Fibroblast of mammary gland (primary cell): ENCODE data around the gene ZNF467.

ENCODE experiments used
- DNase-seq: peaks from one replicate; pipeline ENCODE4 v3.0.0-alpha.2; 2010; ENCODE audit warnings: low read depth
- H3K4me3 ChIP-seq: 2 replicates; pipeline ENCODE4 v1.5.1; 2011; ENCODE audit warnings: low read depth, mild to moderate bottlenecking, low read length, moderate library complexity; ENCODE audit not compliant: control insufficient read depth
- TF ChIP-seq, protein P1 (sequence below): conservative IDR thresholded peaks from 2 replicates; pipeline ENCODE4 v1.5.1; 2011; ENCODE audit warnings: low read depth, low read length, inconsistent platforms; ENCODE audit not compliant: control insufficient read depth, insufficient read depth

The ZNF467 gene

DNA sequence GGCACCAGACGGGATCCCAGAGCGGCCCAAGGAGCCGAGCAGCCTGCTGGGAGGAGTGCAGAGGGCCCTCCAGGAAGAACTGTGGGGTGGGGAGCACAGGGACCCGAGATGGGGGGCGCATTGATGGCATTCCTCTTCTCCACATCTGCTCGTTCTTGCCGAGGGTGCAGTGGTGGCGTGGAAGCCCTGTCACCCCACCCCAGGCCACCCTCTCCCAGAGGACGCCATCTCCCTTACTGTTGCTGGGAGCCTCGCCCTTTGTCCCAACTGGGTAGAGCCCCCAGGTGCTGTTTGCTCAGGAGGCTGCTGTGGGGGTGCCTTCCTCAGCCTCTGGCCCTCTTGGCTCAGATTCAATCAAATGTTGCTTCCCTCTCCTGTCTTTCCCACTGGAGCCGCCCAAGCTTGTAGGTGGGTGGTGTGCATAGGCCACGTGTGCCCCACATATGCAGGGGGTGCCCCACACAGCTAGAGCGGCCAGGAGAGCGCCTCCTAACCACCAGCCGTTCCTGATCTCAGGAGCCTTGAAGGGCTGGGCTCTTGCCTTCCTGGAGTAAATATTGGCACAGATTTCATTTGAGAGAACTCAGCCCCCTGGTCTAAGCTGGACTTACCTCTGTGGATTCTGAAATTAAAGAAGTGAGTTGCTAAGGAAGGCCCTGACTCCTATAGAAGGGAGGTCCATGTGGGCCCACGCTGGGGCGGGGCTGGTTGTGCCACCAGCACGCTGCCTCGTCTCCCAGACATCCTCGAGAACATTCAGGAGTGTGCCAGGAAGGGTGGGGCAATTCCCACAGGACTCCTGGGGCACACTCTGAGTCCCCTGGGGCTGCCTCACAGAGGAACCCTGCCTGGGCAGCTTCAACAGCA lies 39.2 kb downstream of the ZNF467 start:
- H3K4me3 ChIP-seq, result no peak overlapping the region
- DNase-seq, result no peak
- TF ChIP-seq, protein P1, sequence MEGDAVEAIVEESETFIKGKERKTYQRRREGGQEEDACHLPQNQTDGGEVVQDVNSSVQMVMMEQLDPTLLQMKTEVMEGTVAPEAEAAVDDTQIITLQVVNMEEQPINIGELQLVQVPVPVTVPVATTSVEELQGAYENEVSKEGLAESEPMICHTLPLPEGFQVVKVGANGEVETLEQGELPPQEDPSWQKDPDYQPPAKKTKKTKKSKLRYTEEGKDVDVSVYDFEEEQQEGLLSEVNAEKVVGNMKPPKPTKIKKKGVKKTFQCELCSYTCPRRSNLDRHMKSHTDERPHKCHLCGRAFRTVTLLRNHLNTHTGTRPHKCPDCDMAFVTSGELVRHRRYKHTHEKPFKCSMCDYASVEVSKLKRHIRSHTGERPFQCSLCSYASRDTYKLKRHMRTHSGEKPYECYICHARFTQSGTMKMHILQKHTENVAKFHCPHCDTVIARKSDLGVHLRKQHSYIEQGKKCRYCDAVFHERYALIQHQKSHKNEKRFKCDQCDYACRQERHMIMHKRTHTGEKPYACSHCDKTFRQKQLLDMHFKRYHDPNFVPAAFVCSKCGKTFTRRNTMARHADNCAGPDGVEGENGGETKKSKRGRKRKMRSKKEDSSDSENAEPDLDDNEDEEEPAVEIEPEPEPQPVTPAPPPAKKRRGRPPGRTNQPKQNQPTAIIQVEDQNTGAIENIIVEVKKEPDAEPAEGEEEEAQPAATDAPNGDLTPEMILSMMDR, result no peak

DNA sequence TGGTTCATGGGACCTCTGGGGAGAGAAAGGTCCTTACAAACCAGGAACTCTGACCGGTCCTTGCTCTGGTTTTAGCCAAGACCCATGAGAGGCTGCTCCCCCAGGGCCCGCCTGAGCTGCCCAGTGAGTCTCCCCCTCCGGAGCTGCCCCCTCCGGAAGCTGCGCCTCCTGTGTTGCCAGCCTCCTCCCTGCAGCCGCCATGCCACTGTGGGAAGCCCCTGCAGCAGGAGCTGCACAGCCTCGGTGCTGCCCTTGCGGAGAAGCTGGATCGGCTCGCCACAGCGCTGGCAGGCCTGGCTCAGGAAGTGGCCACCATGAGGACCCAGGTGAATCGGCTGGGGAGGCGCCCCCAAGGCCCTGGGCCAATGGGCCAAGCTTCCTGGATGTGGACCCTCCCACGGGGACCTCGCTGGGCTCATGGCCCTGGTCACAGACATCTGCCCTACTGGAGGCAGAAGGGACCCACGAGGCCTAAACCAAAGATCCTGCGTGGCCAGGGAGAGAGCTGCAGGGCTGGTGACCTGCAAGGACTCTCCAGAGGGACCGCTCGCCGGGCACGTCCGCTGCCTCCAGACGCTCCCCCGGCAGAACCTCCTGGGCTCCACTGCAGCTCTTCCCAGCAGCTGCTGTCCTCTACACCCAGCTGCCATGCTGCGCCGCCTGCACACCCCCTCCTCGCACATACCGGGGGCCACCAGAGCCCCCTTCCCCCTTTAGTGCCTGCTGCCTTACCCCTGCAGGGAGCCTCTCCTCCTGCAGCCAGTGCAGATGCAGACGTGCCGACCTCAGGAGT lies 40.1 kb downstream of the ZNF467 start:
- no peak overlapping the region for H3K4me3 ChIP-seq
- TF ChIP-seq, protein P1, result no peak
- no peak for DNase-seq

DNA sequence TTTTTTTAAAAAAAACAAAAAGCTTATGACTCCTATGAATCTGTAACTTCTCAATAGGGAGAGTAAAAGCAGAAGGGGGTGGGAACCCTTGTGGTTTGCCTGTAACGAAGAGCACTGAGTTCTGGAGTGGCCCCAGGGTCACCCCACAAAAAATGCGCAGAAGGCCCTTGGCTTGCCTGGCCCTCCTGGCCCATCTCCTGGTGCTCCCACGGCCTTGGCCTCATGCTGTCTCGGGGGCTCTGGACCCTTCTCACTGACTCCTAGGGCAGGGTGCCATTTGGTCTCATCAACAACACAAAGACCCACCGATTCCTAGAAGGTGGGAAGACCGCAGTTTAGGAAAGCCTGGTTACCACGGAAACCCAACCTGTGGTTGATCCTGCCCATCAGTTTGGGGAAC lies 40.8 kb downstream of the ZNF467 start:
- no peak overlapping the region for H3K4me3 ChIP-seq
- TF ChIP-seq, protein P1, result no peak
- DNase-seq, result no peak

DNA sequence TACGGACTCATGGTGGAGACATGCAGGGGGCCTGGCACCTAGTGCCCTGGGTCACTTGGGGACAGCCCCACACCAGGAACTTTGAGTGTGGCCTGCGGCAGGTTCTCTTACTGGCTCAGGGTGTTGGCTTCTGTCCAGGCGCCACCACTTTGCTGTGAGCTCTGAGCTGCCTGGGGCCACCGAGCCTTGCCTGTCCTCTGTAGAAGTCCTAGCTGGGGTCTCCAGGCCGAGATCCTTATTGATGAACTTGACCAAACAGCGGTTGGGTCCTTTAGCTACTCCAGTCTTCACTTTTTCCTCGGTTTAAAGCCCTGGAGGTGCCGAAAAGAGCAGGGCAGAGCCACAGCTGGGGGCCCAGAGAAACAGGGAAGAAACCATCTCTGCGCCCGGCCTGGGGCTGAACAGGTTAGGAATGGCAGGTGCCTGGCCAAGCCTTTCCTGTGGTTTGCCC lies 41.3 kb downstream of the ZNF467 start:
- DNase-seq, result no peak
- H3K4me3 ChIP-seq, result no peak overlapping the region
- TF ChIP-seq, protein P1, result no peak

DNA sequence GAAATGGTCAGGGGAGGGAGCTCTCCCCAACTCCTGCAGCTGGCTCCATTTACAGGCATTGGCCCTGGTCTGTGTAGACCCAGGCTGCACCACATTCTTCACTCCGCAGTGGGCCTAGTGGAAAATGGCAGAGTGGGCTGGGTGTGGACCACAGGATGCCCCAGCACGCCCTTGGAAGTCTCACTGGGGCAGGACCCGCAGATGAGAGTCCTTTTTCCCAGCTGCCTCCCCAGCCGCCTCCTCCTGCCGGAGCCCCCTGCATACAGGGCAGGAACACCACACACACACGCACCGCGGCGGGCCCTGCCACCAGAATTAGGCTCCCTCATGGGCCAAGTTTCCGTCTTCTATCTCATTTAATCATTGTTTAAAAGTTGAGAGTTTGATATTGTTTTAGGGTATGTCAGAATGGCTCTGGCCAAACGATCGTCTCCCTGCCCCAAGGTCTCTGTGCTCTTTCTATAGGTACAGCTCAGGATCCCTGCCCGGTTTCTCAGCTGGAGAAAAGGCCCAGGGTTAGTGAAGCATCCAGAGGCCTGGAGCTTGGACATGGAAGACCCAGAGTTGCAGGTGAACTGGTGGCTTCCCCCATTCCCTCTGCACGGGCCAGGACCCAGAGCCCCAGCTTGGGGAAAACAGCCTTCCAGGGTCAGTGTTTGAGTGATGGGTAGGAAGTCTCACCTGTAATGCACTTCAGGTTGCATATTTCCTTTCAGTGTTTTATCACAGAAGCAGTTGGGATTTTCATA lies 42.0 kb downstream of the ZNF467 start:
- DNase-seq, result no peak
- TF ChIP-seq, protein P1, result no peak
- H3K4me3 ChIP-seq, result no peak overlapping the region
